Measurements from ENCODE around the gene AIPL1.

Gene AIPL1

GRCh38 chr17:6413065-6413464 is 21.9 kb downstream of the AIPL1 start:
- peak; percentile 49 for DNase-seq

GRCh38 chr17:6408735-6409134 is 26.2 kb downstream of the AIPL1 start:
- DNase-seq: no peak

- no peak for DNase-seq
Observed at GRCh38 chr17:6408276-6408675, 26.6 kb downstream of the AIPL1 start.

GRCh38 chr17:6402258-6402657 is 32.7 kb downstream of the AIPL1 start:
- DNase-seq: no peak

- DNase-seq: no peak
Observed at GRCh38 chr17:6398955-6399354, 36.0 kb downstream of the AIPL1 start.

- no peak for DNase-seq
Observed at GRCh38 chr17:6394055-6394606, 40.8 kb downstream of the AIPL1 start.

GRCh38 chr17:6393351-6393952 is 41.5 kb downstream of the AIPL1 start:
- no peak for DNase-seq

GRCh38 chr17:6392609-6393350 is 42.1 kb downstream of the AIPL1 start:
- DNase-seq: no peak

GRCh38 chr17:6388416-6388815 is 46.5 kb downstream of the AIPL1 start:
- no peak for DNase-seq

GRCh38 chr17:6387858-6388257 is 47.1 kb downstream of the AIPL1 start:
- no peak for DNase-seq

- DNase-seq: no peak
Observed at GRCh38 chr17:6387442-6387841, 47.5 kb downstream of the AIPL1 start.

GRCh38 chr17:6386041-6386630 is 48.8 kb downstream of the AIPL1 start:
- DNase-seq: no peak

- DNase-seq: no peak
Observed at GRCh38 chr17:6384481-6384880, 50.4 kb downstream of the AIPL1 start.

GRCh38 chr17:6381526-6382465 is 53.1 kb downstream of the AIPL1 start:
- no peak for DNase-seq

GRCh38 chr17:6380915-6381438 is 53.9 kb downstream of the AIPL1 start:
- DNase-seq: no peak

- DNase-seq: no peak
Observed at GRCh38 chr17:6377906-6378305, 57.0 kb downstream of the AIPL1 start.

GRCh38 chr17:6376931-6377361 is 58.0 kb downstream of the AIPL1 start:
- no peak for DNase-seq

GRCh38 chr17:6374761-6375312 is 60.1 kb downstream of the AIPL1 start:
- peak; percentile 3 for DNase-seq

GRCh38 chr17:6374271-6374691 is 60.6 kb downstream of the AIPL1 start:
- DNase-seq: no peak
